ENCODE results near the gene SMYD3.

DNA sequence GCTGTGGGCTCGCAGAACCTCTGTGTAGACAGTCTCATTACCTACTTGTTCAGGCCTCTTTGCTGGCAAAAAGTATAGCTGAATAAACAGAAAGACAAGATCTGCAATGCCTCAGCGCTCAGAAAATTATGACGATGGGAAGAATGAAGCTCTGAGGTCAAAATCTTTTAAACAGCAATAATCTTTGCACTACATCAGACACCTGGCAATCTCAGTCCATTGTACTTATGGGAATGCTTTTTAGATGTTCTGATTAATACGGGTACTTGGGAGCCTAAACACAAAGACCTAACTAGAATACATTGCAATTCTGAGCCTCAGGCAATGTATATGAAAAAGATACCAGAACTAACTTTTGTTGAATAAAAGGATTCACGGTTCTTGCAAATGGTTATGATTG, 410.7 kb downstream of the SMYD3 start:
- TF ChIP-seq, protein P1, sequence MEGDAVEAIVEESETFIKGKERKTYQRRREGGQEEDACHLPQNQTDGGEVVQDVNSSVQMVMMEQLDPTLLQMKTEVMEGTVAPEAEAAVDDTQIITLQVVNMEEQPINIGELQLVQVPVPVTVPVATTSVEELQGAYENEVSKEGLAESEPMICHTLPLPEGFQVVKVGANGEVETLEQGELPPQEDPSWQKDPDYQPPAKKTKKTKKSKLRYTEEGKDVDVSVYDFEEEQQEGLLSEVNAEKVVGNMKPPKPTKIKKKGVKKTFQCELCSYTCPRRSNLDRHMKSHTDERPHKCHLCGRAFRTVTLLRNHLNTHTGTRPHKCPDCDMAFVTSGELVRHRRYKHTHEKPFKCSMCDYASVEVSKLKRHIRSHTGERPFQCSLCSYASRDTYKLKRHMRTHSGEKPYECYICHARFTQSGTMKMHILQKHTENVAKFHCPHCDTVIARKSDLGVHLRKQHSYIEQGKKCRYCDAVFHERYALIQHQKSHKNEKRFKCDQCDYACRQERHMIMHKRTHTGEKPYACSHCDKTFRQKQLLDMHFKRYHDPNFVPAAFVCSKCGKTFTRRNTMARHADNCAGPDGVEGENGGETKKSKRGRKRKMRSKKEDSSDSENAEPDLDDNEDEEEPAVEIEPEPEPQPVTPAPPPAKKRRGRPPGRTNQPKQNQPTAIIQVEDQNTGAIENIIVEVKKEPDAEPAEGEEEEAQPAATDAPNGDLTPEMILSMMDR (IDR thresholded peaks at IDR 0.05), result no peak
- no peak for TF ChIP-seq POLR2A (IDR thresholded peaks at IDR 0.05)

Measured in adrenal gland (tissue), 5 donors.